ENCODE results near the gene SEC16B.

DNA sequence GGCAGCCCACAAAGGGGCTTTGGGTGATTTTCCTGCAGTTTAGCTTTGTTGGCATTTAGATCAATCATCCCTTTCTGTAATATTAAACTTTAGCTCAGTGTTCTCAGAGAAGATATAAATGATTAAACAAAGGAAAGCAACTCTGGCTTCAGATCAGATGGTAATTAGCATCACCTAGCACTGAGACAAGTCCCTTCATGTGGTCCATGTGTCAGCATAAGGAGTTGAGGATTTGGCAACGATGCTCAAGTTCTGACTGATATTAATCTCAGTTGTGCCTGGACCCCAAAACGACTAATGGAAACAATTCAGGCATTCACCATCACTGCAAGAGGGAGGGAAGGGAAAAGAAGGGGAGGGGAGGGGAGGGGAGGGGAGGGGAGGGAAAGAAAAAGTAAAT, 60.4 kb downstream of the SEC16B start:
- TF ChIP-seq EGR1 (IDR thresholded peaks at IDR 0.05; ENCODE audit: low read depth in 2 of 2) (no peak), HNF4A (conservative IDR thresholded peaks at IDR 0.05) (no peak), SP1 (IDR thresholded peaks at IDR 0.05) (no peak), REST (IDR thresholded peaks at IDR 0.05) (no peak)

Measured in liver (tissue), 2 donors.